Neural crest cell (in vitro differentiated cells): ENCODE measurements around the gene ANKRD45. TPM values are rescaled to one million over a fixed set of nuclear protein-coding genes. Genes with fewer than 3 reads are reported as not detected.
"Not testable (repeated sequence)": the region's sequence is repeated elsewhere in the genome, so short reads cannot be mapped to it uniquely, and the experiment has no call there.

Experiments used
- DNase-seq: peaks from one replicate; pipeline ENCODE4 v3.0.0; 2021; ENCODE audit warnings: low read depth, mixed read lengths, low spot score
- H3K27ac Mint-ChIP-seq: one replicate; pipeline ENCODE4 v1.8.0; 2021; ENCODE audit warnings: mild to moderate bottlenecking, mixed read lengths; ENCODE audit not compliant: unreplicated experiment
- H3K27me3 Mint-ChIP-seq: 2 replicates; pipeline ENCODE4 v1.8.0; 2021; ENCODE audit warnings: low read depth, mild to moderate bottlenecking, mixed read lengths
- H3K36me3 Mint-ChIP-seq: 2 replicates; pipeline ENCODE4 v1.8.0; 2021; ENCODE audit warnings: low read depth, mild to moderate bottlenecking, mixed read lengths
- H3K4me1 Mint-ChIP-seq: 2 replicates; pipeline ENCODE4 v1.8.0; 2021; ENCODE audit warnings: mixed read lengths
- H3K4me3 Mint-ChIP-seq: one replicate; pipeline ENCODE4 v1.8.0; 2021; ENCODE audit warnings: mild to moderate bottlenecking, mixed read lengths
- H3K9me3 Mint-ChIP-seq: 2 replicates; pipeline ENCODE4 v1.8.0; 2021; ENCODE audit warnings: mixed read lengths
- CTCF ChIP-seq: fragments of 200-600 bp; sonication (generic); conservative IDR thresholded peaks from 2 replicates; pipeline ENCODE4 v1.5.0; 2021; ENCODE audit warnings: antibody characterized with exemption, mild to moderate bottlenecking
- total RNA-seq: library from RNA; stranded (reverse); gene quantifications from 2 replicates; pipeline ENCODE4 v1.2.1, GENCODE V29; 2021

ANKRD45 gene
- total RNA-seq, 1 donor from 2014 or later: 3.2 TPM

GRCh38 chr1:173616859-173617258 is 52.8 kb downstream of the ANKRD45 start:
- H3K27ac Mint-ChIP-seq: no peak overlapping the region
- no peaks in the 10 kb centered on the region for H3K4me1 Mint-ChIP-seq
- TF ChIP-seq CTCF: no peak
- peaks cover 9% of the 10 kb centered on the region for H3K9me3 Mint-ChIP-seq
- H3K36me3 Mint-ChIP-seq: peaks cover 21% of the 10 kb centered on the region
- H3K27me3 Mint-ChIP-seq: no peaks in the 10 kb centered on the region
- DNase-seq: no peak
- H3K4me3 Mint-ChIP-seq: no peak overlapping the region

GRCh38 chr1:173613086-173613485 is 56.6 kb downstream of the ANKRD45 start:
- not testable (repeated sequence) for H3K4me3 Mint-ChIP-seq, H3K27ac Mint-ChIP-seq, H3K9me3 Mint-ChIP-seq, H3K4me1 Mint-ChIP-seq, H3K36me3 Mint-ChIP-seq, H3K27me3 Mint-ChIP-seq, DNase-seq

GRCh38 chr1:173608503-173609216 is 61.0 kb downstream of the ANKRD45 start:
- Mint-ChIP-seq H3K27me3 (no peaks in the 10 kb centered on the region), H3K9me3 (peaks cover 5% of the 10 kb centered on the region), H3K4me1 (no peaks in the 10 kb centered on the region), H3K27ac (no peak overlapping the region), H3K36me3 (peaks cover 4% of the 10 kb centered on the region), H3K4me3 (no peak overlapping the region)
- no peak for TF ChIP-seq CTCF
- no peak for DNase-seq

- Mint-ChIP-seq H3K4me3 (no peak within 1 kb of the TSS), H3K27ac (no peak within 1 kb of the TSS)
Observed at GRCh38 chr1:173603056-173603591, 66.5 kb downstream of the ANKRD45 start, which contains the start of gene SLC9C2. TSS of gene SLC9C2 (minus strand) at chr1:173603072. CDS start at chr1:173601776, 1,296 bp downstream.

GRCh38 chr1:173601588-173601987 is 68.1 kb downstream of the ANKRD45 start:
- Mint-ChIP-seq H3K27ac (no peak overlapping the region), H3K27me3 (no peaks in the 10 kb centered on the region), H3K4me1 (no peaks in the 10 kb centered on the region), H3K9me3 (peaks cover 3% of the 10 kb centered on the region), H3K36me3 (no peaks in the 10 kb centered on the region), H3K4me3 (no peak overlapping the region)
- no peak for DNase-seq
- TF ChIP-seq CTCF: no peak

More at GRCh38 chr1:173603056-173603591, 66.5 kb downstream of the ANKRD45 start, which contains the start of gene SLC9C2:
- H3K4me1 Mint-ChIP-seq: no peaks in the 10 kb centered on the region
- TF ChIP-seq CTCF: no peak
- H3K9me3 Mint-ChIP-seq: peaks cover 3% of the 10 kb centered on the region
- no peaks in the 10 kb centered on the region for H3K27me3 Mint-ChIP-seq
- no peak for DNase-seq
- no peaks in the 10 kb centered on the region for H3K36me3 Mint-ChIP-seq
